A549 (cell line): Measurements from ENCODE around the gene ACER2. TPM values are rescaled to one million over a fixed set of nuclear protein-coding genes. Genes with fewer than 3 reads are reported as not detected.

Experiments
- ATAC-seq, 2 experiments: fragments of 200-7000 bp in 1 of 2; fragments of >200 bp in 1 of 2; cut with Nextera tagmentation in 1 of 2; cut with Tn5 transposase in 1 of 2; 3 replicates each; pipeline versions ENCODE4 v1.8.0 to v1.9.1; 2018 to 2020; ENCODE audit warnings: mild to moderate bottlenecking in 1 of 2, moderate library complexity in 1 of 2
- CTCF ChIA-PET: fragments of 300-600 bp; sonication (Branson Sonifier 250); formaldehyde crosslinking; extraction: SDS; loops from one replicate; lab custom pipeline; 2021; ENCODE audit warnings: antibody characterized with exemption, inconsistent platforms; lab: Yijun Ruan, JAX
- POLR2A ChIA-PET: fragments of 350-600 bp; formaldehyde crosslinking; extraction: SDS; loops from one replicate; lab custom pipeline; 2021; ENCODE audit warnings: antibody characterized with exemption, inconsistent platforms; lab: Yijun Ruan, JAX
- DNase-seq, 2 experiments: peaks; one replicate each; pipeline versions ENCODE4 v3.0.0 to v3.0.0-alpha.2; 2011 to 2016; ENCODE audit warnings: low read depth in 1 of 2, low spot score in 1 of 2
- FAIRE-seq: peaks from 2 replicates; lab custom pipeline; 2011; peaks lifted over from hg19 to GRCh38; lab: Jason Lieb, UNC
- H3K27ac ChIP-seq, 2 experiments: fragments of >200 bp; sonication (Bioruptor Twin); formaldehyde crosslinking; 3 replicates each; pipeline ENCODE4 v1.5.1; 2016 to 2017
- H3K4me1 ChIP-seq: fragments of >200 bp; sonication (Bioruptor Twin); formaldehyde crosslinking; 3 replicates; pipeline ENCODE4 v1.6.1; 2016
- H3K4me2 ChIP-seq: fragments of >200 bp; sonication (Bioruptor Twin); formaldehyde crosslinking; 3 replicates; pipeline ENCODE4 v1.6.1; 2016
- H3K4me3 ChIP-seq: fragments of >200 bp; sonication (Bioruptor Twin); formaldehyde crosslinking; 3 replicates; pipeline ENCODE4 v1.5.1; 2016
- H3K9me3 ChIP-seq: fragments of >200 bp; sonication (Bioruptor Twin); formaldehyde crosslinking; 3 replicates; pipeline ENCODE4 v1.6.1; 2016
- ATOH8 ChIP-seq: fragments of 250-450 bp; sonication (Bioruptor Pico); IDR thresholded peaks from 2 replicates; pipeline ENCODE4 v1.5.0; 2020; ENCODE audit warnings: low read depth, mild to moderate bottlenecking, moderate library complexity
- CBX2 ChIP-seq: fragments of 200-600 bp; sonication (generic); IDR thresholded peaks from 2 replicates; pipeline ENCODE4 v1.6.1; 2016; ENCODE audit warnings: low read depth, mild to moderate bottlenecking, borderline replicate concordance
- CBX8 ChIP-seq: fragments of 200-600 bp; sonication (generic); IDR thresholded peaks from 2 replicates; pipeline ENCODE4 v1.6.1; 2016
- E2F6 ChIP-seq: IDR thresholded peaks from 2 replicates; pipeline ENCODE4 v1.6.1; 2012; ENCODE audit warnings: low read depth, borderline replicate concordance
- EHF ChIP-seq: fragments of 250-450 bp; sonication (Bioruptor Pico); IDR thresholded peaks from 2 replicates; pipeline ENCODE4 v1.5.0; 2020; ENCODE audit warnings: mild to moderate bottlenecking
- ELK1 ChIP-seq: fragments of 150-350 bp; IDR thresholded peaks from 2 replicates; pipeline ENCODE4 v1.6.1; 2014; ENCODE audit warnings: low read depth, mild to moderate bottlenecking, low read length
- HDAC2 ChIP-seq: fragments of 200-600 bp; sonication (generic); IDR thresholded peaks from 2 replicates; pipeline ENCODE4 v1.6.1; 2016
- HES2 ChIP-seq: fragments of >200 bp; sonication (Bioruptor Twin); formaldehyde crosslinking; IDR thresholded peaks from 2 replicates; pipeline ENCODE4 v1.6.1; 2016
- HMGXB4 ChIP-seq: fragments of 250-450 bp; sonication (Bioruptor Pico); IDR thresholded peaks from 2 replicates; pipeline ENCODE4 v1.5.0; 2021; ENCODE audit warnings: mild to moderate bottlenecking, moderate library complexity, borderline replicate concordance
- HOXA7 ChIP-seq: fragments of 250-450 bp; sonication (Bioruptor Pico); IDR thresholded peaks from 2 replicates; pipeline ENCODE4 v1.5.0; 2020; ENCODE audit warnings: mild to moderate bottlenecking, moderate library complexity
- JUNB ChIP-seq: fragments of >200 bp; sonication (Bioruptor Twin); formaldehyde crosslinking; IDR thresholded peaks from 2 replicates; pipeline ENCODE4 v1.6.1; 2016
- MAX ChIP-seq: IDR thresholded peaks from 2 replicates; pipeline ENCODE4 v1.6.1; 2012
- MAZ ChIP-seq: fragments of 150-350 bp; IDR thresholded peaks from 2 replicates; pipeline ENCODE4 v1.6.1; 2014; ENCODE audit warnings: antibody characterized with exemption, low read depth, low read length, borderline replicate concordance
- MYC ChIP-seq: IDR thresholded peaks from 2 replicates; pipeline ENCODE4 v1.6.1; 2012; ENCODE audit warnings: mild to moderate bottlenecking, inconsistent platforms, low read length, improper control_type of control experiment, borderline replicate concordance
- NFE2L2 ChIP-seq: fragments of 150-350 bp; conservative IDR thresholded peaks from 2 replicates; pipeline ENCODE4 v1.6.1; 2014; ENCODE audit warnings: low read length
- NPAS2 ChIP-seq: fragments of 250-450 bp; sonication (Bioruptor Pico); IDR thresholded peaks from 2 replicates; pipeline ENCODE4 v1.8.0; 2022; ENCODE audit warnings: mild to moderate bottlenecking, moderate library complexity, borderline replicate concordance
- NR3C1 ChIP-seq: fragments of >200 bp; sonication (Bioruptor Twin); formaldehyde crosslinking; IDR thresholded peaks from 3 replicates; pipeline ENCODE4 v1.6.1; 2017
- PHF8 ChIP-seq: fragments of 200-600 bp; sonication (generic); IDR thresholded peaks from 2 replicates; pipeline ENCODE4 v1.6.1; 2016; ENCODE audit warnings: low read depth, mild to moderate bottlenecking, antibody characterized with exemption, moderate library complexity, borderline replicate concordance
- RAD21 ChIP-seq, 2 experiments: fragments of >200 bp in 1 of 2; sonication (Bioruptor Twin) in 1 of 2; formaldehyde crosslinking in 1 of 2; IDR thresholded peaks in 1 of 2; conservative IDR thresholded peaks in 1 of 2; 2 replicates in 1 of 2; 3 replicates in 1 of 2; pipeline ENCODE4 v1.6.1; 2012 to 2018; ENCODE audit warnings: inconsistent platforms in 1 of 2
- RARB ChIP-seq: fragments of 250-450 bp; sonication (Bioruptor Pico); IDR thresholded peaks from 2 replicates; pipeline ENCODE4 v1.8.0; 2021; ENCODE audit warnings: mild to moderate bottlenecking, moderate library complexity
- RCOR1 ChIP-seq: fragments of 150-350 bp; IDR thresholded peaks from 2 replicates; pipeline ENCODE4 v1.6.1; 2014; ENCODE audit warnings: antibody characterized with exemption, low read length, low read depth
- RFX5 ChIP-seq: fragments of 450-650 bp; IDR thresholded peaks from 2 replicates; pipeline ENCODE4 v1.7.1; 2014; ENCODE audit warnings: antibody characterized with exemption, mild to moderate bottlenecking, moderate library complexity
- SMC3 ChIP-seq: fragments of >200 bp; sonication (Bioruptor Twin); formaldehyde crosslinking; IDR thresholded peaks from 3 replicates; pipeline ENCODE4 v1.6.1; 2018; ENCODE audit warnings: inconsistent platforms
- TFCP2L1 ChIP-seq: fragments of 250-450 bp; sonication (Bioruptor Pico); IDR thresholded peaks from 2 replicates; pipeline ENCODE4 v1.5.0; 2021; ENCODE audit warnings: mild to moderate bottlenecking
- TP53 ChIP-seq: fragments of 250-450 bp; sonication (Bioruptor Pico); IDR thresholded peaks from 2 replicates; pipeline ENCODE4 v1.5.0; 2021; ENCODE audit warnings: mild to moderate bottlenecking, moderate library complexity
- USF2 ChIP-seq: fragments of 450-650 bp; IDR thresholded peaks from 2 replicates; pipeline ENCODE4 v1.6.1; 2014; ENCODE audit warnings: antibody characterized with exemption
- ZC3H11A ChIP-seq: fragments of 450-650 bp; IDR thresholded peaks from 2 replicates; pipeline ENCODE4 v1.6.1; 2014; ENCODE audit warnings: antibody characterized with exemption, mild to moderate bottlenecking
- ZNF302 ChIP-seq: fragments of 250-450 bp; sonication (Bioruptor Pico); IDR thresholded peaks from 2 replicates; pipeline ENCODE4 v1.9.0; 2021; ENCODE audit warnings: inconsistent platforms, mild to moderate bottlenecking, moderate library complexity
- ZSCAN20 ChIP-seq: fragments of 250-450 bp; sonication (Bioruptor Pico); IDR thresholded peaks from 2 replicates; pipeline ENCODE4 v1.8.0; 2022; ENCODE audit warnings: mild to moderate bottlenecking, moderate library complexity
- WGBS: methylation state at CpG from one replicate; pipeline ENCODE4 v1.1.6; 2017; ENCODE audit errors: missing lambda C conversion rate; 5-methylcytosine and 5-hydroxymethylcytosine counted together
- polyA plus RNA-seq, 4 experiments: library from polyadenylated mRNA; depleted of rRNA in 3 of 4; stranded (reverse); fragments of >200 nt; fragmentation: RNase III in 1 of 4; extraction: RNeasy Plus Mini Kit Qiagen cat#74134 plus additional on column Dnase treatment in 1 of 4; gene quantifications; 2 replicates in 3 of 4; 3 replicates in 1 of 4; pipeline ENCODE4 v1.2.3, GENCODE V29; 2011 to 2017

The ACER2 gene
- polyA plus RNA-seq, 2 of the 4 experiments (the other 2 are of a cell fraction) = 1.1 to 3.7 TPM

- Histone ChIP-seq H3K4me1 (0 out of 3 replicates have a peak, but pooled peaks cover 5% of the 10 kb centered on the region), H3K4me3 (no peak overlapping the region), H3K9me3 (no peaks in the 10 kb centered on the region), H3K4me2 (no peak overlapping the region), H3K27ac (peak overlapping the region in 1 of 2 experiments; percentile 69; a peak in 1 of 6 replicates)
- DNase-seq (no peak), ATAC-seq (peak in 1 of 2 experiments; percentile 23; a peak in 3 of 6 replicates), FAIRE-seq (no peak)
- TF ChIP-seq NFE2L2 (no peak), MAX (no peak), MAZ (no peak), RCOR1 (no peak), HES2 (no peak), ZNF302 (no peak), MYC (no peak), SMC3 (no peak), HDAC2 (no peak), NR3C1 (no peak)
- ChIA-PET POLR2A (interaction anchor here (1.3 to 1.8 kb wide), 2 partner anchors 77 to 407 kb away, joined by 4 to 6 read pairs; partner anchors contain the start of genes RPS6 and RRAGA), CTCF (interaction anchor here (0.6 to 8.1 kb wide), 9 partner anchors 10 to 482 kb away, joined by 3 to 86 read pairs (median 6); partner anchors contain the start of gene RRAGA)
- WGBS = 45% methylated on average over 3 of the region's 3 CpGs
Observed at GRCh38 chr9:19456426-19456825, 47.6 kb downstream of the ACER2 start.

- peak; percentile 68 to 81 for DNase-seq
- Histone ChIP-seq H3K4me3 (peak overlapping the region; percentile 25; the same call in 1 of the 3 replicates), H3K4me2 (peak overlapping the region; percentile 69), H3K27ac (peak overlapping the region; percentile 28 to 69; a peak in 5 of 6 replicates), H3K9me3 (no peaks in the 10 kb centered on the region), H3K4me1 (0 out of 3 replicates have a peak, but pooled peaks cover 5% of the 10 kb centered on the region)
- POLR2A ChIA-PET = interaction anchor here (0.6 to 1.8 kb wide), 3 partner anchors 77 to 408 kb away, joined by 4 to 8 read pairs (median 6); partner anchors contain the start of genes RPS6 and RRAGA
- peak; percentile 46 for FAIRE-seq
- CTCF ChIA-PET = interaction anchor here (0.6 to 8.1 kb wide), 35 partner anchors 8 to 1199 kb away, joined by 3 to 86 read pairs (median 3); partner anchors contain the start of genes ACER2 and RRAGA
- ATAC-seq = peak; percentile 93 to 98
- 27% methylated on average over 12 of the region's 12 CpGs for WGBS
- no peak for TF ChIP-seq EHF
- peak; percentile 97 for TF ChIP-seq RAD21 (conservative IDR thresholded peaks at IDR 0.05 in 1 of 2, IDR thresholded peaks at IDR 0.05 in 1 of 2)
- no peak for TF ChIP-seq RARB (CRISPR knock-in tag)
- TF ChIP-seq NPAS2 (CRISPR knock-in tag) = no peak
- TF ChIP-seq HDAC2 = no peak
- TF ChIP-seq TP53 (CRISPR knock-in tag) = no peak
- no peak for TF ChIP-seq CBX8
- TF ChIP-seq HMGXB4 = no peak
- TF ChIP-seq ZSCAN20 (CRISPR knock-in tag) = no peak
- TF ChIP-seq ELK1 = no peak
- TF ChIP-seq MAZ = no peak
- no peak for TF ChIP-seq NFE2L2
- no peak for TF ChIP-seq TFCP2L1
- TF ChIP-seq HOXA7 = no peak
- no peak for TF ChIP-seq PHF8
- no peak for TF ChIP-seq RCOR1
- TF ChIP-seq CBX2 = no peak
- TF ChIP-seq ZC3H11A = no peak
- no peak for TF ChIP-seq RFX5
- TF ChIP-seq E2F6 = no peak
- no peak for TF ChIP-seq USF2
- TF ChIP-seq MAX = no peak
- no peak for TF ChIP-seq JUNB
- TF ChIP-seq SMC3 = peak; percentile 84
- no peak for TF ChIP-seq NR3C1
- TF ChIP-seq ATOH8 (CRISPR knock-in tag) = no peak
Observed at GRCh38 chr9:19456996-19457692, 48.3 kb downstream of the ACER2 start.
